ENCODE results near the gene CTXND1.

Gene CTXND1

GRCh38 chr15:80217327-80217900 is 34.6 kb downstream of the CTXND1 start (continued):
- TF ChIP-seq PRDM2 (tag by site-specific recombination; IDR thresholded peaks at IDR 0.05; ENCODE audit: borderline replicate concordance) (no peak), ZNF266 (tag by site-specific recombination; IDR thresholded peaks at IDR 0.05; ENCODE audit: low read depth) (peak; percentile 76; the same call in 1 of the 2 replicates), ZNF664 (tag by site-specific recombination; IDR thresholded peaks at IDR 0.05) (peak; percentile 71), ZNF311 (tag by site-specific recombination; IDR thresholded peaks at IDR 0.05; ENCODE audit: borderline replicate concordance) (no peak), ZNF610 (tag by site-specific recombination; IDR thresholded peaks at IDR 0.05; ENCODE audit: borderline replicate concordance) (no peak), EGR2 (tag by site-specific recombination; IDR thresholded peaks at IDR 0.05; ENCODE audit: low read depth) (no peak), OVOL3 (tag by site-specific recombination; IDR thresholded peaks at IDR 0.05) (no peak), ZBTB20 (tag by site-specific recombination; IDR thresholded peaks at IDR 0.05) (no peak), ZNF18 (tag by site-specific recombination; IDR thresholded peaks at IDR 0.05) (no peak), ZXDB (tag by site-specific recombination; IDR thresholded peaks at IDR 0.05) (peak; percentile 61; the same call in 1 of the 2 replicates), ZNF416 (tag by site-specific recombination; IDR thresholded peaks at IDR 0.05) (no peak), ZNF600 (tag by site-specific recombination; IDR thresholded peaks at IDR 0.05) (no peak), BCL11B (tag by site-specific recombination; IDR thresholded peaks at IDR 0.05; ENCODE audit: low read depth) (no peak), ZBTB6 (tag by site-specific recombination; IDR thresholded peaks at IDR 0.05) (no peak), ZNF423 (tag by site-specific recombination; IDR thresholded peaks at IDR 0.05) (no peak), HOXC10 (CRISPR knock-in tag; IDR thresholded peaks at IDR 0.05) (no peak), ZNF239 (tag by site-specific recombination; IDR thresholded peaks at IDR 0.05) (no peak), KLF10 (tag by site-specific recombination; IDR thresholded peaks at IDR 0.05) (no peak), ZNF112 (tag by site-specific recombination; IDR thresholded peaks at IDR 0.05) (no peak), ZNF174 (tag by site-specific recombination; IDR thresholded peaks at IDR 0.05) (no peak), ZNF133 (tag by site-specific recombination; IDR thresholded peaks at IDR 0.05) (no peak), ATF2 (tag by site-specific recombination; IDR thresholded peaks at IDR 0.05; ENCODE audit: low read depth) (no peak), ZNF366 (tag by site-specific recombination; conservative IDR thresholded peaks at IDR 0.05) (no peak), PATZ1 (tag by site-specific recombination; IDR thresholded peaks at IDR 0.05) (no peak), ZNF302 (tag by site-specific recombination; IDR thresholded peaks at IDR 0.05; ENCODE audit: low read depth) (no peak), FEZF1 (tag by site-specific recombination; IDR thresholded peaks at IDR 0.05) (no peak), YY1 (tag by site-specific recombination; IDR thresholded peaks at IDR 0.05) (no peak), KLF17 (tag by site-specific recombination; IDR thresholded peaks at IDR 0.05) (no peak), ZNF677 (tag by site-specific recombination; IDR thresholded peaks at IDR 0.05) (no peak)

All from HEK293 (cell line).